LNCaP clone FGC (cell line): ENCODE data around the gene TNIK.

ENCODE experiments used
- DNase-seq: peaks from one replicate; pipeline ENCODE4 v3.0.0-alpha.2; 2011; ENCODE audit warnings: low read depth
- H3K4me3 ChIP-seq: 2 replicates; pipeline ENCODE4 v1.5.1; 2011; ENCODE audit warnings: mild to moderate bottlenecking, low read depth, low read length, control low read depth
- TF ChIP-seq, protein P1 (sequence below): IDR thresholded peaks from 2 replicates; pipeline ENCODE4 v1.5.1; 2012; ENCODE audit warnings: mild to moderate bottlenecking; ENCODE audit not compliant: control insufficient read depth, insufficient read depth; ENCODE audit errors: extremely low read depth

The TNIK gene

DNA sequence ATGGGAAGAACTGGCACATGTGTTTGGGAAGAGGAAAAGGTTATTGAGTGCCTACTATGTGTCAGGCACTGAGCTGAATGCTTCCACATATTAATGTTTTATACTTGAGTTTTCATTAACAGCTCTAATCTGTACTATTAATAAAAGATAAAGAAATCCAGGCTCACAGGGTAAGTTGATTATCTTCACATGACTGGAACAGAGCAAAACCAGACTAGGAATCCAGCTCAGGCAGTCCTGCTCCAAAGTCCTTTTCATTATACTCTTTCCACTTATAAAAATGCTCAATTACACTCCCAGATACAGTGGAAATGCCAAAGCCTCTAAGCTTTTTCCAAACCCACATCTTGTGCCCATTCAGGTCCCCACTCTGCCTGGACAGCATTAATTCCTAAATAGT lies 97.6 kb downstream of the TNIK start:
- TF ChIP-seq, protein P1, sequence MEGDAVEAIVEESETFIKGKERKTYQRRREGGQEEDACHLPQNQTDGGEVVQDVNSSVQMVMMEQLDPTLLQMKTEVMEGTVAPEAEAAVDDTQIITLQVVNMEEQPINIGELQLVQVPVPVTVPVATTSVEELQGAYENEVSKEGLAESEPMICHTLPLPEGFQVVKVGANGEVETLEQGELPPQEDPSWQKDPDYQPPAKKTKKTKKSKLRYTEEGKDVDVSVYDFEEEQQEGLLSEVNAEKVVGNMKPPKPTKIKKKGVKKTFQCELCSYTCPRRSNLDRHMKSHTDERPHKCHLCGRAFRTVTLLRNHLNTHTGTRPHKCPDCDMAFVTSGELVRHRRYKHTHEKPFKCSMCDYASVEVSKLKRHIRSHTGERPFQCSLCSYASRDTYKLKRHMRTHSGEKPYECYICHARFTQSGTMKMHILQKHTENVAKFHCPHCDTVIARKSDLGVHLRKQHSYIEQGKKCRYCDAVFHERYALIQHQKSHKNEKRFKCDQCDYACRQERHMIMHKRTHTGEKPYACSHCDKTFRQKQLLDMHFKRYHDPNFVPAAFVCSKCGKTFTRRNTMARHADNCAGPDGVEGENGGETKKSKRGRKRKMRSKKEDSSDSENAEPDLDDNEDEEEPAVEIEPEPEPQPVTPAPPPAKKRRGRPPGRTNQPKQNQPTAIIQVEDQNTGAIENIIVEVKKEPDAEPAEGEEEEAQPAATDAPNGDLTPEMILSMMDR = no peak
- H3K4me3 ChIP-seq = no peak overlapping the region
- no peak for DNase-seq

DNA sequence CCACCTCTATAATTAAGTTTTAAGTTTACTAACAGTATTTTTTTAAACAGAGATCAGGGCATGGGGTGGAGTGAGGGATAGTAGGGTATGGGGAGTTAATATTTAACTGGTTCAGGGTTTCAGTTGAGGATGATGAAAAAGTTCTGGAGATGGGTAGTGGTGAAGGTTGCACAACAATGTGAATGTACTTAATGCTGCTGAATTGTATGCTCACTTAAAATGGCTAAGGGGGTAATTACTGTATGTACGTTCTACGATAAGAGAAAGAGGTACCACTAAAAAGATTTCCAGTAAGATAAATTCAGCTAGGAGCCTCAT lies 101.4 kb downstream of the TNIK start:
- TF ChIP-seq, protein P1 = no peak
- H3K4me3 ChIP-seq = no peak overlapping the region
- DNase-seq = no peak

DNA sequence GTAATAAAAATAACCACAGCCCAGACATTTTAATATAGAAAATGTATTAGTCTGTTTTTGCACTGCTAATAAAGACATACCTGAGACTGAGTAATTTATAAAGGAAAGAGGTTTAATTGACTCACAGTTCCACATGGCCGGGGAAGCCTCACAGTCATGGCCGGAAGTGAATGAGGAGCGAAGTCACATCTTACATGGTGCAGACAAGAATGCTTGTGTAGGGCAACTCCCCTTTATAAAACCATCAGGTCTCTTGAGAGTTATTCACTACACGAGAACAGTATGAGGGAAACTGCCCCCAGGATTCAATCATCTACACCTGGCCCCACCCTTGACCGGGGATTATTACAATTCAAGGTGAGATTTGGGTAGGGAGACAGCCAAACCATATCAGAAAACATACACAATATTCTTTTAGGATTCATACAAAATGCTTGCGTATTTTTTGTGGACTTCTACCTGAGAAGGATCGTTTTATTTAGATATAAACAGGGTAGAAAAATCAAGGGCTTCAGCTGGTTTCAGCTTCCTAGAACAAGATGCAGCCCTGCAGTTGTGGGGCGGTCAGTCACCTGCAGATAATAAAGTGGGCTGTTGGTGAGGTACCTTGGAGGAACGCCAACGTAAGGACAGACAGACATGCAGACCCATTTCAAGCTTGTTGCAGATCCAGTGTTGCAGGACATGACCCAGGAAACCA lies 101.9 kb downstream of the TNIK start:
- no peak overlapping the region for H3K4me3 ChIP-seq
- TF ChIP-seq, protein P1 = no peak
- no peak for DNase-seq

DNA sequence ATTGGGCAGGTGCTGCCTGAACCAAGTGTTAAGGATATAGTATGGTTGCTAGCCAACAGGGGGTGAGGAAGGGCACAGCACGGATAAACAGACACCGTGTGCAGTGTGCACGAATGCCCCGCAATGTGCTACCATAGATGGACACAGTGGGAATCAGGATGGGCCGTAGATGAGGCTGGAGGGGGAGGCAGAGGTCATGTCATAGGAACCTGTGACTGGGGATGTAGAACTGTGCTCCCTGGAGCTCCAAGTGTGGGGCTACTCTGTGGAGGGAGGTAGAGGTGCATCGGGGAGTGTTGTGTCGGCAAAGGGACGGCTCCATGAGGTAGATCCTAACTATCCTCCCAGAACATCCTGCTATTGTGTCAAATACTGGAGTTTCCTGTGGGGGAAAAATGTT lies 102.5 kb downstream of the TNIK start:
- no peak for DNase-seq
- no peak overlapping the region for H3K4me3 ChIP-seq
- TF ChIP-seq, protein P1 = no peak

DNA sequence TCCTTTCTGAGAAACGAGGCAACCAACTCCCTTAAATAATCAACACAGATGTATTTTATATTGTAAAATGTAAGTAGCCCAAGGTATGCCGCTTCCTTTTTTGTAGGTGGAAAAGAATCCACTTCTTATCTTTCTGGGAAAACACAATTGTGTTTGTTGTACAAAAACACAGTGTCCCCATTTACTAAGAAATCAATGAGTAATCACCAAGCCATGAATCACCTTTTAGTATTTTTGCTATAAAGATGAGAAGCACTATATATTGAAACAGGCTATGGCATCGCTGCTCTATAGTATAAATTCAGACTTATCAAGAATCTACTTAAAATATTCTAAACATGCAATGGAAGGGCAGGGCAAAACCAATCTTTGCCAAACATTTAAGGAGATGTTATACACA lies 104.0 kb downstream of the TNIK start:
- TF ChIP-seq, protein P1 = no peak
- no peak for DNase-seq
- H3K4me3 ChIP-seq = no peak overlapping the region

DNA sequence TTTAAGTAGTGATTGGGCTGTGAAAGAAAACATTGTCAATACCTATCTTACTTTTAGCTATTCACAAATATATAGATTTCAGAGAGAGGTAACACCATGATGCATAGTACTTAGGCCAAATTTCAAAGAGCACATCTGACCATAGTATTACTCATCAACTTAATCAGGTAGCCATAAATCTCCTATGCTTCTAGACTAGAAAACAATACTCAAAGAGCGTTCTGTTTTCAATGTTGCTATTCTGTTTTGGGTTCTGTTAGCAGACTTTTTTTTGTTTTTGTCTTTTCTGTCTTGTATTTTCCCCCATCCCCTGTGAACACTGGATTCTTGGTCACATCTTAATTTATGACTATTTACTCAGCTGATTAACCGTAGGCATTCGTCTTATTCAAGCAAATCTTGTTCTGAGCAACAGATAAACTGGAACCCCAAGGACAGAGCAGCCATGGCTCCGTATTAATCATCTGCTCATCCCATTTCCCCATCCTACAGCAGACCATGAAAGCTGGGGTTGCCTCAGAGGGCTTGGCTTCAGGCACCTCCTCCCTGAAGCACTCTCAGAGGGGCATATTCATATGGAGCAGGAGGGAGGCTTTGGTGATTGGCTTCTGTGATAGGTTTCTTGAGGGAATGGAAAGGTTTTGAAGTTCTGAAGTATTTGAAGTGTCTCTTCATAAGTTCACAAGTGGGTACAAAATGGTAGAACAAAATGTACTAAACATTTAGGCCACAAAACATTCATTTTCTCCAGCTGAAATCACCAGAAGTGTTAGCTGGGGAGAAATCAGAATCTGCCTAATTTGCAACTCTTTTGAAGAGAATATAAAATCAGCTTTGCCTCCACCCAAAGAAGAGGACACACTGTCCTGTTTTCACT lies 105.3 kb downstream of the TNIK start:
- no peak overlapping the region for H3K4me3 ChIP-seq
- TF ChIP-seq, protein P1 = no peak
- DNase-seq = no peak
